Neural crest cell (in vitro differentiated cells): ENCODE results near the gene BEAN1. TPM values are rescaled to one million over a fixed set of nuclear protein-coding genes. Genes with fewer than 3 reads are reported as not detected.
"Not testable (repeated sequence)": the region's sequence is repeated elsewhere in the genome, so short reads cannot be mapped to it uniquely, and the experiment has no call there.

Source experiments
- DNase-seq: peaks from one replicate; pipeline ENCODE4 v3.0.0; 2021; ENCODE audit warnings: low read depth, mixed read lengths, low spot score
- H3K27ac Mint-ChIP-seq: one replicate; pipeline ENCODE4 v1.8.0; 2021; ENCODE audit warnings: mild to moderate bottlenecking, mixed read lengths; ENCODE audit not compliant: unreplicated experiment
- H3K27me3 Mint-ChIP-seq: 2 replicates; pipeline ENCODE4 v1.8.0; 2021; ENCODE audit warnings: low read depth, mild to moderate bottlenecking, mixed read lengths
- H3K36me3 Mint-ChIP-seq: 2 replicates; pipeline ENCODE4 v1.8.0; 2021; ENCODE audit warnings: low read depth, mild to moderate bottlenecking, mixed read lengths
- H3K4me1 Mint-ChIP-seq: 2 replicates; pipeline ENCODE4 v1.8.0; 2021; ENCODE audit warnings: mixed read lengths
- H3K4me3 Mint-ChIP-seq: one replicate; pipeline ENCODE4 v1.8.0; 2021; ENCODE audit warnings: mild to moderate bottlenecking, mixed read lengths
- H3K9me3 Mint-ChIP-seq: 2 replicates; pipeline ENCODE4 v1.8.0; 2021; ENCODE audit warnings: mixed read lengths
- CTCF ChIP-seq: fragments of 200-600 bp; sonication (generic); conservative IDR thresholded peaks from 2 replicates; pipeline ENCODE4 v1.5.0; 2021; ENCODE audit warnings: antibody characterized with exemption, mild to moderate bottlenecking
- total RNA-seq: library from RNA; stranded (reverse); gene quantifications from 2 replicates; pipeline ENCODE4 v1.2.1, GENCODE V29; 2021

BEAN1 gene
- total RNA-seq, 1 donor from 2014 or later, result 1.5 TPM

DNA sequence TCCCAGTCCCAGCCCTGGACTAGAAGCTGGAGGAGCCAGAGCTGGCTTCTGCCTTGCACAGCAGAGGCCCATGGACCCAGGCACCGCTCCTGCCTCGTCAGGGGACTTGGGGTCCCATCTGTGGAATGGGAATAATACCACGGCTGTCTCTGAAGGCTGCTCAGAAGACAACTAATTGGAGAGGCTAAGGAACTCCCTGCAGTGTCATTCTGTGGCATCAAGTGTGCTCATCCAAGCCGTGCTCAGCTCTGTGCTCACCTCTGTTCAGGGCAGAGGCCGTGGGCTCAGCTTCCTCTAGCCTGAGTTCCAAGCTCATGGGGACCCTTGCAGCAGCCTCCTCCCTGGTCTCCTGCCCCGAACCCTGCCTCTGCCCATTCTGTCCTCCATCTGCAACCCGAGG lies 31.8 kb downstream of the BEAN1 start:
- Mint-ChIP-seq H3K27me3 (peaks cover 20% of the 10 kb centered on the region), H3K27ac (no peak overlapping the region), H3K4me1 (no peaks in the 10 kb centered on the region), H3K9me3 (no peaks in the 10 kb centered on the region), H3K4me3 (no peak overlapping the region), H3K36me3 (no peaks in the 10 kb centered on the region)
- DNase-seq, result no peak
- TF ChIP-seq CTCF, result no peak

DNA sequence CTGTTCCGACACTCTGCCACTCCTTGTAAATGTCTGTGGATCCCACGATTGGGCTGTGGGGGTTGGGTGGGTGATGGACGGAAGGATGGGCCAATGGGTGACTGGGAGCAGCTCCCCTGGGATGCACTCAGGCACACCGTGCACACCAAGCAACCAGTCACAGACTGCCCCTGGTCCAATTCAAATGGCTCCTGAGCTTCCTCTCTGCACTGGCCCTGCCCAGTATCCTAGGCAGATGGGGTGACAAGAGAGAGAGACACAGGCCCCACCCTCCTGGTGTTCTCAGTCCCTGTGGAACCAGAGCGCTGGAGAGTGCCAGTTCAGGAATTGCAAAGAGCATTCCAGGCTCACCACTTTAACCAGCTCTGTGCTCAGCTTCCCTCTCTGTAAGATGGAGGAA lies 32.8 kb downstream of the BEAN1 start:
- Mint-ChIP-seq H3K36me3 (no peaks in the 10 kb centered on the region), H3K4me1 (no peaks in the 10 kb centered on the region), H3K27ac (no peak overlapping the region), H3K27me3 (peaks cover 24% of the 10 kb centered on the region), H3K9me3 (no peaks in the 10 kb centered on the region), H3K4me3 (no peak overlapping the region)
- no peak for TF ChIP-seq CTCF
- DNase-seq, result no peak

DNA sequence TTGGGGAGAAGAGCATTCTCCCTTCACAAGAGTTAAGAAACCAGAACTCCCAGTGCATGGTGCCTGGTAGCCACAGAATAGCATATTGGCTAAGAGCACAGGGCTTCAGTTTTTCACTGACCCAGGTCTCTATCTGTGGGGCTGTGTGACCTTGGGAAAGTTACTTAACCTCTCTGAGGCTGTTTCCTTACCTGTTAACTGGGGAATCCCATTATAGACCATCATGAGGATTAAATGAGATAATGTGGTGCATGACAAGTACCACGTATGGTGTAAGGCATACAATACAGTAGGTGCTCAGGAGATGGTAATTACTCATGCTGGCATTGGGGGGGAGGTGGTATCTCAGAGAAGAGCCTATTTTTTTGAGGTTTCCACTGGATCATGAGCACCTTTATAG lies 33.6 kb downstream of the BEAN1 start:
- Mint-ChIP-seq H3K27ac (no peak overlapping the region), H3K27me3 (peaks cover 25% of the 10 kb centered on the region), H3K36me3 (no peaks in the 10 kb centered on the region), H3K4me1 (no peaks in the 10 kb centered on the region), H3K4me3 (no peak overlapping the region), H3K9me3 (no peaks in the 10 kb centered on the region)
- TF ChIP-seq CTCF, result no peak
- no peak for DNase-seq

- no peaks in the 10 kb centered on the region for H3K4me1 Mint-ChIP-seq
Observed at GRCh38 chr16:66462912-66463311, 35.8 kb downstream of the BEAN1 start.

DNA sequence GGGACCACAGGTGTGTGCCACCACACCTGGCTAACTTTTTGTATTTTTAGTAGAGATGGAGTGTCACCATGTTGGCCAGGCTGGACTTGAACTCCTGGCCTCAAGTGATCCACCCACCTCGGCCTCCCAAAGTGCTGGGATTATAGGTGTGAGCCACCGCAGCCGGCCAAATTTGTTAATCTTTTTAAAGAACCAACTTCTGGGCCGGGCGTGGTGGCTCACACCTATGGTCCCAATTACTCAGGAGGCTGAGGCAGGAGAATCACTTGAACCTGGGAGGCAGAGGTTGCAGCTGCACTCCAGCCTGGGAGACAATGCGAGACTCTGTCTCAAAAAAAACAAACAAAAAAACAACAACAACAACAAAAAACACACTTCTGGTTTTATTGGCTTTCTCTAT lies 38.9 kb downstream of the BEAN1 start:
- not testable (repeated sequence) for H3K27ac Mint-ChIP-seq, H3K4me1 Mint-ChIP-seq, H3K4me3 Mint-ChIP-seq, H3K9me3 Mint-ChIP-seq, DNase-seq, H3K36me3 Mint-ChIP-seq
- peaks cover 17% of the 10 kb centered on the region for H3K27me3 Mint-ChIP-seq

More at GRCh38 chr16:66462912-66463311, 35.8 kb downstream of the BEAN1 start:
- H3K27ac Mint-ChIP-seq, result no peak overlapping the region
- DNase-seq, result no peak
- no peak for TF ChIP-seq CTCF
- H3K4me3 Mint-ChIP-seq, result no peak overlapping the region
- H3K9me3 Mint-ChIP-seq, result peaks cover 3% of the 10 kb centered on the region
- H3K36me3 Mint-ChIP-seq, result no peaks in the 10 kb centered on the region
- peaks cover 25% of the 10 kb centered on the region for H3K27me3 Mint-ChIP-seq

DNA sequence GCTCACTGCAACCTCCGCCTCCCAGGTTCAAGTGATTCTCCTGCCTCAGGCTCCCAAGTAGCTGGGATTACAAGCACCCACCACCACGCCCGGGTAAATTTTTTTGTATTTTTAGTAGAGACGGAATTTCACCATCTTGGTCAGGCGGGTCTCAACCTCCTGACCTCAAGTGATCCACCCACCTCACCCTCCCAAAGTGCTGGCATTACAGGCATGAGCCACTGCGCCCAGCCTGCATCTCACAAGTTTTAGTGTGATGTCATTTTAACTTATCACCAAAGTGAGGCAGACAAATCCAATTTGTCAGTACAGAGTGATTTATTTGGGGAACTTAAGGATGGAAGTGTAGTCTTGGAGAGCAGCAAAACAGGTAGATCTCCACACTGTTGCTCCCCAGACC lies 39.5 kb downstream of the BEAN1 start:
- not testable (repeated sequence) for H3K4me3 Mint-ChIP-seq, H3K4me1 Mint-ChIP-seq, H3K36me3 Mint-ChIP-seq, H3K27ac Mint-ChIP-seq, H3K9me3 Mint-ChIP-seq, DNase-seq
- peaks cover 17% of the 10 kb centered on the region for H3K27me3 Mint-ChIP-seq

DNA sequence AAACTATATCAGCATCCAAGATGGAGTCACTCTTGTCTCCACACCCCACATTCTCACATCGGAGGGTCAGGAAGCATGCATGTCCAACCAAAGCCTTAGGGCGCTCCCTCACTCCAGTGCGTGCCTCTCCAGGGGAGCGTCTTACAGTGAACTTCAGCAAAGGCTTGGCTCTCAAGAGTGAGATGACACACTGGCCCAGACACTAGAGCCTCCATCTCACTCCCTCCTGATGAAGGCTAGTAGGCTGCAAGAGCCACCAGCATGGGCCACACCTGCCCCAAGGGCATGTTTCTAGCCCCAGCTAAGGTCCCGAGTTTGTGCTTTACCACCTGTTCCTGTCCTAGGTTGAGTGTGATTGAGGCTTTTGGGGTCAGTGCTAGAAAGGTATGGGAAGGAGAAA lies 40.5 kb downstream of the BEAN1 start:
- peaks cover 13% of the 10 kb centered on the region for H3K27me3 Mint-ChIP-seq
- no peaks in the 10 kb centered on the region for H3K36me3 Mint-ChIP-seq
- peaks cover 3% of the 10 kb centered on the region for H3K9me3 Mint-ChIP-seq
- no peak for TF ChIP-seq CTCF
- no peak overlapping the region for H3K27ac Mint-ChIP-seq
- no peak overlapping the region for H3K4me3 Mint-ChIP-seq
- no peaks in the 10 kb centered on the region for H3K4me1 Mint-ChIP-seq
- DNase-seq, result no peak
